ENCODE data around the gene PRR13. TPM values are rescaled to one million over a fixed set of nuclear protein-coding genes. Genes with fewer than 3 reads are reported as not detected.
"Not testable (repeated sequence)": the region's sequence is repeated elsewhere in the genome, so short reads cannot be mapped to it uniquely, and the experiment has no call there.

Gene PRR13
- total and polyA plus RNA-seq, 12 donors, result 68.2 to 407 (median 129) TPM

- H3K27ac ChIP-seq, result peak overlapping the region in 2 of 5 donors; percentile 41 to 63
These were observed 39.2 kb downstream of the PRR13 start for GRCh38 chr12:53480491-53481442.

GRCh38 chr12:53481458-53481857 is 39.9 kb downstream of the PRR13 start:
- H3K27me3 ChIP-seq; H3K9me3 ChIP-seq (replicated peaks in 1 of 3); H3K4me3 ChIP-seq; intact Hi-C loops (cut with DNase I): not testable (repeated sequence)
- WGBS, 4 donors, result 35 to 49% (median 40%) methylated on average over 6 of the region's 6 CpGs
- DNase-seq, result peak in 3 of 7 donors; percentile 41 to 62 (median 54)
- Histone ChIP-seq H3K27ac (peak overlapping the region in 2 of 5 donors; percentile 41 to 68), H3K4me1 (replicated peaks in 1 of 2) (peaks cover 0 to 38% of the 10 kb centered on the region in 2 donors), H3K36me3 (replicated peaks in 1 of 2) (peaks cover 0 to 91% of the 10 kb centered on the region in 2 donors)

More at GRCh38 chr12:53480491-53481442, 39.2 kb downstream of the PRR13 start:
- Histone ChIP-seq H3K27me3 (no peaks in the 10 kb centered on the region), H3K4me3 (no peak overlapping the region), H3K36me3 (replicated peaks in 1 of 2) (peaks cover 0 to 91% of the 10 kb centered on the region in 2 donors), H3K9me3 (replicated peaks in 1 of 3) (no peaks in the 10 kb centered on the region), H3K4me1 (replicated peaks in 1 of 2) (peaks cover 0 to 45% of the 10 kb centered on the region in 2 donors)
- no peak for TF ChIP-seq CTCF (IDR thresholded peaks at IDR 0.05)
- no peak for TF ChIP-seq POLR2A (IDR thresholded peaks at IDR 0.05)
- 67 to 76% (median 72%) methylated on average over 12 of the region's 12 CpGs for WGBS, 4 donors
- peak in 1 of 7 donors; percentile 26 for DNase-seq
- intact Hi-C loops (cut with DNase I), result no loop called here

GRCh38 chr12:53481939-53482586 is 40.5 kb downstream of the PRR13 start:
- H3K27ac ChIP-seq, result peak overlapping the region in 2 of 5 donors; percentile 13 to 68
- peaks cover 0 to 85% of the 10 kb centered on the region in 2 donors for H3K36me3 ChIP-seq (replicated peaks in 1 of 2)
- DNase-seq, result no peak

GRCh38 chr12:53482626-53483168 is 41.2 kb downstream of the PRR13 start:
- intact Hi-C loops (cut with DNase I), result no loop called here
- peak in 3 of 7 donors; percentile 25 to 53 (median 34) for DNase-seq
- Histone ChIP-seq H3K36me3 (replicated peaks in 1 of 2) (peaks cover 0 to 79% of the 10 kb centered on the region in 2 donors), H3K9me3 (replicated peaks in 1 of 3) (no peaks in the 10 kb centered on the region), H3K4me1 (replicated peaks in 1 of 2) (peaks cover 0 to 28% of the 10 kb centered on the region in 2 donors), H3K4me3 (no peak overlapping the region), H3K27me3 (no peaks in the 10 kb centered on the region), H3K27ac (peak overlapping the region in 2 of 5 donors; percentile 7 to 41)
- 65 to 80% (median 76%) methylated on average over 7 to 18 of the region's 18 CpGs for WGBS, 4 donors
- TF ChIP-seq POLR2A (IDR thresholded peaks at IDR 0.05), result no peak
- TF ChIP-seq CTCF (IDR thresholded peaks at IDR 0.05), result no peak

More at GRCh38 chr12:53481939-53482586, 40.5 kb downstream of the PRR13 start:
- TF ChIP-seq CTCF (IDR thresholded peaks at IDR 0.05), result peak in 2 of 6 experiments; percentile 20 to 33
- TF ChIP-seq POLR2A (IDR thresholded peaks at IDR 0.05), result no peak
- 77 to 84% (median 83%) methylated on average over 9 of the region's 9 CpGs for WGBS, 4 donors
- no peaks in the 10 kb centered on the region for H3K9me3 ChIP-seq (replicated peaks in 1 of 3)
- H3K27me3 ChIP-seq, result no peaks in the 10 kb centered on the region
- intact Hi-C loops (cut with DNase I), result no loop called here
- no peak overlapping the region for H3K4me3 ChIP-seq
- peaks cover 0 to 32% of the 10 kb centered on the region in 2 donors for H3K4me1 ChIP-seq (replicated peaks in 1 of 2)

Data from adrenal gland (tissue), 12 donors.